OCI-LY3 (cell line): ENCODE results near the gene SIGMAR1.

Source experiments
- CTCF ChIP-seq: fragments of 200-600, 300-600 bp; sonication (generic); IDR thresholded peaks from 2 replicates; pipeline ENCODE4 v1.5.1; 2014; ENCODE audit warnings: antibody characterized with exemption, low read length, low read depth
- EZH2phosphoT487 ChIP-seq: fragments of 200-600 bp; shearing (Covaris generic); IDR thresholded peaks from 2 replicates; pipeline ENCODE4 v1.6.1; 2018; ENCODE audit warnings: antibody characterized with exemption, mixed run types, low read depth

- TF ChIP-seq EZH2phosphoT487 (no peak), CTCF (no peak)
Observed at GRCh38 chr9:34647084-34647403, 9.5 kb upstream of the SIGMAR1 start.
